GM12892 (cell line): Measurements from ENCODE around the gene LSM14A.

Experiments used
- POLR2A ChIP-seq: IDR thresholded peaks from 2 replicates; pipeline ENCODE4 v1.6.1; 2011; ENCODE audit warnings: low read depth, low read length, control low read depth
- POLR2AphosphoS5 ChIP-seq: IDR thresholded peaks from 2 replicates; pipeline ENCODE4 v1.6.1; 2011; ENCODE audit warnings: low read depth, low read length, control low read depth
- TAF1 ChIP-seq: IDR thresholded peaks from 2 replicates; pipeline ENCODE4 v1.6.1; 2011; ENCODE audit warnings: low read depth, mild to moderate bottlenecking, control low read depth, low read length, borderline replicate concordance

GRCh38 chr19:34222386-34222785 is 50.1 kb downstream of the LSM14A start:
- no peak for TF ChIP-seq POLR2AphosphoS5
- TF ChIP-seq POLR2A = no peak
- no peak for TF ChIP-seq TAF1
